HG03175 (cell line): ENCODE measurements around the gene TRPV6.

Experiments used
- ATAC-seq: cut with Tn5 transposase; IDR thresholded peaks from one replicate; pipeline ENCODE4 v1.9.1; 2021; ENCODE audit warnings: mild to moderate bottlenecking, moderate library complexity; ENCODE audit not compliant: unreplicated experiment

Gene TRPV6

DNA sequence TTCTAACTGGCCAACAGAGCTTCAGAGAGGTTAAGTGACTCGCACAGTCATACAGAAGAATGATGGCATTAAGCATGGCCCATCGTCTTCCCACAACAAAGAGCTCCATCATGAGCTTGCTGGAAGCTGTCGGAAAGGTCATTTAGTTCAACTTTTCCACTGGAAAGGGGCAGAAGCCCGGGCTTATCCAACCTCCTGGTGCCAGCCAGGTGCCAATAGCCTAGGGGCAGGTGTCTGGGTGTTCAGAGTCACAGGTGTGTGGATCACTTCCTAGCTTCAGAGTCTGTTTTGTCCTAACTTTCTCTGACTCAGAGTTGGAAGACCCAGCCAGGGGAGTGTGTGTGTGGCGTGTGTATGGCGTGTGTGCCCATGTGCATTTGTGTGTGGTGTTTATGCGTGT, 1.3 kb upstream of the TRPV6 start:
- ATAC-seq, result no peak

DNA sequence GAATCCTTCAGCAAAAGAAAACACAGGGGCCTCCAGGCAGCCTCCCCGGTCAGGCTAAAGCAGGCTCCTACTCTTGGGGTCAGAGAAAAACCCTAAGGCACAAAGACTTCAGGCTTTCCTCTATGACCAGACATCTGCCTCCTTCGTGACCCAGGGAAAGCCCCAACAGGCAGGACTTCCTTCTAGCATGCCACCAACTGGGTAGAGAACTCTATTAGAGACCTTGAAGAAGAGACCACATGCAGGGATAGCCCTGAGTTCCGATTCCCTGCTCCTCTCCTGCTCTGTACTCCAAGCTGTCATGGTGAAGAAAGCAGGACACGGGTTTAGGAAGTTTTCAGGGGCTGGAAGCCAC, 1.3 kb downstream of the TRPV6 start:
- no peak for ATAC-seq

- no peak for ATAC-seq
Measured at GRCh38 chr7:142883571-142884285, 1.8 kb downstream of the TRPV6 start.

GRCh38 chr7:142883145-142883544, 2.4 kb downstream of the TRPV6 start:
- no peak for ATAC-seq

DNA sequence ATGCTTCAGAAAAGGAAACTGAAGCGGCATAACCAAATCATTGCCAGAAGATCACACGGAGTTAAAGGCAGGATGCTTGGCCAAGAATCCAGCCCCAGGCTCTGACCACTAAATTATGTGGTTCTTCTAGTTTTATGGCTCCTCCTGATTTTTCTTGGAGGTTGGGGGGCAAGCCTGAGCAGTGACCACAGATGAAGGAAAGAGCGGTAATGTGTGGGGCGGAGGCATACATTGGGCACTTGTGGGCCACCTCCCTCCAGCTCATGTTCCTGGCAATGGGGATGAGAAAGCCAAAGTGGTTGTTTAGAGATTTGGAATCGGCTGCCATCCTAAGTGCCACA, 3.2 kb downstream of the TRPV6 start:
- no peak for ATAC-seq

GRCh38 chr7:142881586-142882337, 3.8 kb downstream of the TRPV6 start:
- no peak for ATAC-seq

DNA sequence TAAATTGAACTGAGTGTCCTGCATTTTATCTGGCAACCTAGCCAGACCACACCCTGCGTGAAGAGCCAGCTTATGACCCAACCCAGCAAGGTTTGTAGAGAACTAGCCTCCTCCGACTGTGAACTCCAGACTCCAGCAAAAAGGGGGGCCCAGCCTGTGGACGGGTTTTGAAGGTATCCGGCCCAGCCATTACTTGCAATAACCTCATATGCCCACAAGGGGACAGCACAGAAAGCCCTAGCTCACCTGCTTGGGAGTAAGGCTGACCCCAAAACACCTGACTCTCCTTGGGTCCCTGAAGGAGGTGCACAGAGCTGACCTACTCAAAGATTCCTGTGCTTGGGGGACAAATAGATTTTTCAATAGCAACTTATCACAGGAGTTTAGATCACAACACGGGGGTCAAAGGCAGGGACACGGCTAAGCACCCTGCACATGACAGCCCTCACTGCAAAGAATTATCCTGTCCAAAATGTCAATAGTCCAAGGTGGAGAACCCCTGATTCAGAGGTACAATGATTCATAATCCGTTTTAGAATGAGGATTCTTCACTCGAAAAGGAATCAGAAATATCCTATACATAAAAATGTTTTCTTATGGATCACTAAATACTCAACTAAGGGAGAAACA, 4.6 kb downstream of the TRPV6 start:
- ATAC-seq, result peak; percentile 70

DNA sequence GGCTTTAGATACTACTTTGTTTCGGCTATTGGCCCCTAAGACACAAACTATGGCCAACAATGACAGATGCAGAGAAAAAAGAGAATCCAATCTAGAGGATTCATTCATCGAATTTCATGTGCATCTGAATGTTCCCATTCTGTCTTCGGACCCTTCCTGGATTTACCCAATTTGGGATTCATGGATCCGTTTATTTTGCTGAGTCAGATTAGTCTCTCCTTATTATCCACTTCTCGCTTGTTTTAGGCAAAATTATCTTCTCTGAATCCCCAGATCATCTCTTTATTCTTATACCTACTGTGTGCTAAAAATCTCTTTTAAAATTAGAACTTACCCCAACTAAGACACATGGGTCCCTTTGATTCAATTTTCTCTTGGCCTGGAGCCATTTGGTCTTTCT, 6.5 kb downstream of the TRPV6 start:
- no peak for ATAC-seq

DNA sequence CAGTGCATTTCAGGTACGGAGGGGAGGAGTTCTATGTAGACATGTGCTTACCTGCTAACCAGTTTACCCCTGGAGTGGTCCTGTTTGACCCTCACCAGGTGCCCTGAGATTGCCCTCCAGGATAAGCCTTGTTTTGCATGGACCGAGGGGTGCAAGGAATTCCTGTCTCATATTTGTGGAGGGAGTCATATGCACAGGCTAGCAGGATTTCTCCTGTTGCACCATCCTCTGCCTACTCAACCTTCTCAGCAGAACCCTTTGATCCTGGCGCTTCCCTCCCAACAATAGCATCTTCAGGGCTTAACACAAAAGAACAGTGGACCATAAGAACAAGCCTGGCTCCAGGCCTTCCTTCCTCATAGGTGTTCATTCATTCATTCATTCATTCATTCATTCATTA, 7.2 kb downstream of the TRPV6 start:
- ATAC-seq, result no peak

DNA sequence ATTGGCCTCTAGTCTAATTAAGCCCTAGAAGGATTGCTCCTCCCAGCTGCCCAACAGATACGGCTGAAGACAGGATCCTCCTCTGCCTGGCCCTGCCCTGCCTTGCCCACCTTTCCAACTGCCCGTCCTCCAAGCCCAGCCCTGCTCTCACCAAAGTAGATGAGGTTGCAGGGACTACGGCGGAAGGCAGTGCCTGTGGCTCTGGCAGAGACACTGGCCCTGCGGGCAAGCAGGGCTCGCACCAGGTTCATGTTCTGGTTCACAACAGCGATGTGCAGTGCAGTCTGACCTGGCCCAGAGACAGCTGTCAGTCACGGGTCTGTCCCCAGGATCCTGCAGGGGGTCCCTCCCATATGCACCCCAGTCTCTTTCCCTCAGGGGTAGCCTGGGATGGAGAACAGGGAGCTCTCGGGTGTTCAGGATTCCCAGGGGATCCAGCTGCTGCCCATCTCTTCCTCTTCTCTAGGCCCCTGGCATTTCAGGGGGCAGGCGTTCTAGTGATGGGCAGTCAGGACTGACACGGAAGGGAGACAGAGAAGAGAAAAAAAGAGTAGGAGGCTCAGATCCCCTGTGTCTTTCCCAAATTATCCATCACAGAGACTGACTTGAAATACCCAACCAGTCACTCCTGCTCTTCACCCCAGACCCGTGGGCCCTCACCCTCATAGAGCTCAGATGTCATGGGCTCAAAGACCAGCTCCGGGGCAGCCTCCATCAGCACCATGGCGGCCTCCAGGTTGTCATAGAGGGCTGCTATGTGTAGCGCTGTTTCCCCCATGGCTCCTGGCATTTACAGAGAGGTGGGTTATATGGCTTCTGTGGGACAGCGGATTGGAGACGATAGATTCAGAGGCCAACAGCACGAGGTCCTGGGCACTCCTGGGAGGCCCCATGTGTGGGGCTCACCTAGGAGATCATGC, 8.3 kb downstream of the TRPV6 start:
- no peak for ATAC-seq

- no peak for ATAC-seq
Measured at GRCh38 chr7:142876236-142876960, 9.1 kb downstream of the TRPV6 start.

DNA sequence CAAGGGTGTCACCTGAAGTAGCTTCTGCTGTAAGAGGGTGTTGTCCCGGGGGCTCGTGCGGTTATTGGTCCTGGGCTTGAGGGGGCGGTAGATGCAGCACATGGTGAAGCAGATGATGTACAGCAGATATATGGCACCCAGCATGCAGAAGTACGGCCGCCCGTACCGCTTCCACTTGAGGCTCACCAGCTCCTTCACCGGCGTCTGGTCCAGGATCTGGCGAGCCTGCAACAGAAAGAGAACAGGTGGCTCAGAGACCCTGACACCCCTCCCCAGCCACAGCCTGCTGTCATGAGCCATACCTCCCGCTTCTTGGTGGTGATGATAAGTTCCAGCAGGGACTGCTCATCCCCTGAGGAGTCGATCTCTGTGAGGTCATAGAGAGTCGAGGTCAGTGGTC, 10.1 kb downstream of the TRPV6 start:
- ATAC-seq, result no peak

DNA sequence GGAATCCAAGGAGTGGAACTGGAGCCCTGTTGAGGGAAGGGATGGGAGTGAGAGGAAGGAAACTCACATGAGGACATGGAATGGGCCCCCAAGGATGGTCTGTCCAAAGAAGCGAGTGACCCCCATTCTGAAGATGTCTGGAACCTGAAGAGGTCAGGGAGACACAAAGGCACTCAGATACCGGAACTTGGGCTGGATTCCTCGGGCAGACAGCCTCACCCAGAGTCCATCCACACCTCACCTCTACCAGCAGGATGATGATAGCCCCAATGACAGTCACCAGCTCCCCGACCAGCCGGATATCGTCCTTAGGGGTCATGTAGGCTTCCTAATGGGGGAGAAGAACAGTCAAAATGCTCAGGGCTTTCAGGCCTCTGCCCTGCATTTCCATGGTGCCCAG, 10.7 kb downstream of the TRPV6 start:
- ATAC-seq, result no peak

GRCh38 chr7:142874409-142874808, 11.1 kb downstream of the TRPV6 start:
- no peak for ATAC-seq

DNA sequence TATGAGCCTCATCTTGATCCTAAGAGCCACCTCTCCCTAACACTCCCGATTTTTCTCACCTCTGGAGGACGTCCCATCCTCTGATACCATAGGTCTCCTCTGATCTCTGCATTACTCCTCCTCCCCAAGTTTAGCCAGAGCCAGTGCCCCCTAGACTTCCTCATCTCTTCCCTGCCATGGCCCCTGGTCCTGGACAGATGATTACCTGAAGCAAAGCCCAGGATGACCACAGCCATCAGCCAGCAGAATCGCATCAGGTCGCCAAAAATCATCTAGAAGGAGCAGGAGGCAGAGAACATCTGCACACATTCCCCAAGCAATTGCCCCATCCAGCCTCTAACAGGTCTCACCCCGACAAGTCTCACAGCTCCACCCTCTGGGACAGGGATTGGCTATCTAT, 11.7 kb downstream of the TRPV6 start:
- ATAC-seq, result no peak

GRCh38 chr7:142873281-142873784, 12.2 kb downstream of the TRPV6 start:
- ATAC-seq, result peak; percentile 63

DNA sequence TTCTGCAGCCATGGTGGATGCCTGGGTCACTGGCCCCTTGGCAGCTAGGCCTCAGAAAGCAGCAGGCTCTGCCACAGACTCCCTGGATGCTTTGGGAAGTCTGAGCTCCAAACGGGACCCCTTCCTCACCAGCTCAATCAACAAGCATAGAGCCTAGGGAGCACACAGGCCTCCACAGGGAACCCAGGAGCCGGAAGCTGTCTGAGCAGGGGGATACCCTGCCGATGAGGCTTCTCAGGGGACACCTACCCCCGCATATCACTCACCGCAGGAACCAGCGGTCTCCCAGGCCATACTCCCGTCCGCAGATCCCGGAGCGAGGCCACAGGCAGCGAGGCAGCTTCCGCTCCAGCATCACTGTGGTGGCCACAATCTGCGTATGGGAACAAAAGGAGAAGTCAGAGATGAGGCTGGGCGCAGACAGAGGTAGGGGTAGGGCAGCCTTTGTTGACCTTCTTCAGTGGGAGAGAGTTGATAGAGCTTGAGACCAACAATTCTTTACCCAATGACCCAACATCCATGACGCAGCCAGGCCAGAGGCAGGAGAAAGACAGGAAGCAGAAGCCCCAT, 13.4 kb downstream of the TRPV6 start:
- ATAC-seq, result no peak

- ATAC-seq, result no peak
Measured at GRCh38 chr7:142871260-142872105, 14.1 kb downstream of the TRPV6 start.

DNA sequence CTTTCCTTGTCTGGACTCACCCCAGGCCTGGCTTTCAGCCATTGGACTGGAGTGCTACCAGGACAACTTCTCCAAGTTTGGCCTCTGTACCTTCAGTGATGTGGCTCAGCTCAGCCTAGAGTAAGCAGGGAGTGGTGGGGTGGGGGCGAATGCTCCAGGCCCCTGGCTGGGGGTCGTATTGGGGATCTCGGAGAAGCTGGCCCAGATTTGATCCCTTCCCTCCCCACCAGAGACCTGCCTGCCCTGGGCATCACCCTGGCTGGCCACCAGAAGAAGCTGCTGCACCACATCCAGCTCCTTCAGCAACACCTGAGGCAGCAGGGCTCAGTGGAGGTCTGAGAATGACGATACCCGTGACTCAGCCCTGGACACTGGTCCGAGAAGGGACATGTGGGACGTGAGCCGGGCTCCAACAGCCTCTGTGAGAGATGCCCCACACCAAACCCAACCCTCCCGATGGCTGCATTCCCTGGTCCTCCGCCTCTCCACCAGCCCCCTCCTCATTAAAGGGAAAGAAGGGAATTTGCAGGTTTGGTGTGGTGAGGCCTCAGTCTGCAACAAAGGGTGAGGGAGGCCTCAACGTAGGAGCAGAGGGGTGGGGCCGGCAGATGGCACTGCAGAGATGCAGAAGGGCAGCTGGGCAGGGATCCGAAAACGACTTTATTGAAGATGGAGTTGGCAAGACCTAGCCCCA, 14.8 kb downstream of the TRPV6 start:
- no peak for ATAC-seq
